WTC11 (cell line): ENCODE measurements around the gene RAD50. TPM values are rescaled to one million over a fixed set of nuclear protein-coding genes. Genes with fewer than 3 reads are reported as not detected.

Source experiments
- ATAC-seq: fragments of 200-7000 bp; cut with Tn5 transposase; 2 replicates; pipeline ENCODE4 v1.10.0; 2021; ENCODE audit warnings: mild to moderate bottlenecking, moderate library complexity
- CTCF ChIA-PET: fragments of 300-600 bp; sonication (Branson Sonifier 250); formaldehyde crosslinking; loops from one replicate; lab custom pipeline; 2021; ENCODE audit warnings: antibody characterized with exemption; lab: Charles Lee
- POLR2A ChIA-PET: fragments of 350-600 bp; sonication (Branson Sonifier 250); formaldehyde crosslinking; loops from one replicate; lab custom pipeline; 2021; ENCODE audit warnings: antibody characterized with exemption; lab: Charles Lee
- DNase-seq: peaks from one replicate; pipeline ENCODE4 v3.0.0; 2021; ENCODE audit warnings: low spot score
- H3K27ac Mint-ChIP-seq: 2 replicates; pipeline ENCODE4 v1.8.0; 2021; ENCODE audit warnings: mixed read lengths
- H3K27me3 Mint-ChIP-seq: 2 replicates; pipeline ENCODE4 v1.8.0; 2021; ENCODE audit warnings: low read depth, mild to moderate bottlenecking, moderate library complexity, mixed read lengths
- H3K36me3 Mint-ChIP-seq: 2 replicates; pipeline ENCODE4 v1.8.0; 2021; ENCODE audit warnings: mixed read lengths
- H3K4me1 Mint-ChIP-seq: 2 replicates; pipeline ENCODE4 v1.8.0; 2022; ENCODE audit warnings: mixed read lengths
- H3K4me3 Mint-ChIP-seq: 2 replicates; pipeline ENCODE4 v1.8.0; 2021; ENCODE audit warnings: mild to moderate bottlenecking, moderate library complexity, mixed read lengths
- H3K9me3 Mint-ChIP-seq: 2 replicates; pipeline ENCODE4 v1.8.0; 2021; ENCODE audit warnings: mixed read lengths
- ATF6 ChIP-seq: sonication (generic); formaldehyde crosslinking; IDR thresholded peaks from 2 replicates; pipeline ENCODE4 v1.8.1; 2023; ENCODE audit warnings: mild to moderate bottlenecking, missing genetic modification reagents
- ELF4 ChIP-seq: sonication (generic); formaldehyde crosslinking; IDR thresholded peaks from 2 replicates; pipeline ENCODE4 v1.8.1; 2022; ENCODE audit warnings: low read depth, mild to moderate bottlenecking, moderate library complexity, missing genetic modification reagents
- ERG ChIP-seq: fragments of 250-450 bp; sonication (Bioruptor Pico); IDR thresholded peaks from 2 replicates; pipeline ENCODE4 v1.8.0; 2021; ENCODE audit warnings: mild to moderate bottlenecking
- ESRRA ChIP-seq: sonication (generic); formaldehyde crosslinking; IDR thresholded peaks from 2 replicates; pipeline ENCODE4 v1.8.1; 2022; ENCODE audit warnings: mild to moderate bottlenecking, missing genetic modification reagents, borderline replicate concordance
- FOXK1 ChIP-seq: sonication (generic); formaldehyde crosslinking; IDR thresholded peaks from 2 replicates; pipeline ENCODE4 v1.8.0; 2022; ENCODE audit warnings: mild to moderate bottlenecking, moderate library complexity, missing genetic modification reagents
- GRHL2 ChIP-seq: fragments of 250-450 bp; sonication (Bioruptor Pico); IDR thresholded peaks from 2 replicates; pipeline ENCODE4 v1.8.0; 2022; ENCODE audit warnings: mild to moderate bottlenecking, moderate library complexity; ENCODE audit not compliant: insufficient replicate concordance, severe bottlenecking
- GTF2I ChIP-seq: fragments of 250-450 bp; sonication (Bioruptor Pico); conservative IDR thresholded peaks from 2 replicates; pipeline ENCODE4 v1.4.0; 2021; ENCODE audit warnings: mild to moderate bottlenecking
- NFE2L1 ChIP-seq: sonication (generic); formaldehyde crosslinking; IDR thresholded peaks from 2 replicates; pipeline ENCODE4 v1.8.1; 2023; ENCODE audit warnings: missing genetic modification reagents
- NR1H2 ChIP-seq: sonication (generic); formaldehyde crosslinking; IDR thresholded peaks from 2 replicates; pipeline ENCODE4 v1.9.0; 2021; ENCODE audit warnings: mild to moderate bottlenecking, moderate library complexity, missing genetic modification reagents
- NR3C1 ChIP-seq: sonication (generic); formaldehyde crosslinking; conservative IDR thresholded peaks from 2 replicates; pipeline ENCODE4 v1.8.1; 2023; ENCODE audit warnings: low read depth, mild to moderate bottlenecking, missing genetic modification reagents
- RELA ChIP-seq: sonication (generic); formaldehyde crosslinking; IDR thresholded peaks from 2 replicates; pipeline ENCODE4 v1.8.1; 2022; ENCODE audit warnings: missing genetic modification reagents, mild to moderate bottlenecking, borderline replicate concordance
- SMAD4 ChIP-seq: sonication (generic); formaldehyde crosslinking; IDR thresholded peaks from 2 replicates; pipeline ENCODE4 v1.8.0; 2022; ENCODE audit warnings: mild to moderate bottlenecking, missing genetic modification reagents
- SOX15 ChIP-seq: fragments of 250-450 bp; sonication (Bioruptor Pico); IDR thresholded peaks from 2 replicates; pipeline ENCODE4 v1.9.0; 2021; ENCODE audit warnings: mild to moderate bottlenecking
- TCF7 ChIP-seq: sonication (generic); formaldehyde crosslinking; IDR thresholded peaks from 2 replicates; pipeline ENCODE4 v1.8.0; 2022; ENCODE audit warnings: mild to moderate bottlenecking, low read depth, missing genetic modification reagents, moderate library complexity
- TP53 ChIP-seq: sonication (generic); formaldehyde crosslinking; IDR thresholded peaks from 2 replicates; pipeline ENCODE4 v1.8.1; 2023; ENCODE audit warnings: mild to moderate bottlenecking, missing genetic modification reagents
- USF1 ChIP-seq: sonication (generic); formaldehyde crosslinking; IDR thresholded peaks from 2 replicates; pipeline ENCODE4 v1.8.0; 2022; ENCODE audit warnings: mild to moderate bottlenecking, missing genetic modification reagents
- ZBTB21 ChIP-seq: sonication (generic); formaldehyde crosslinking; IDR thresholded peaks from 2 replicates; pipeline ENCODE4 v1.8.1; 2023; ENCODE audit warnings: mild to moderate bottlenecking, missing genetic modification reagents, borderline replicate concordance
- ZNF232 ChIP-seq: sonication (generic); formaldehyde crosslinking; IDR thresholded peaks from 2 replicates; pipeline ENCODE4 v1.8.0; 2022; ENCODE audit warnings: mild to moderate bottlenecking, missing genetic modification reagents
- ZNF317 ChIP-seq: sonication (generic); formaldehyde crosslinking; IDR thresholded peaks from 2 replicates; pipeline ENCODE4 v1.8.1; 2023; ENCODE audit warnings: low read depth, mild to moderate bottlenecking, moderate library complexity, missing genetic modification reagents, borderline replicate concordance
- total RNA-seq: library from RNA; stranded (reverse); gene quantifications from 3 replicates; pipeline ENCODE4 v1.2.3, GENCODE V29; 2021

The RAD50 gene
- total RNA-seq, 1 experiment from 2014 or later = 31.1 TPM

GRCh38 chr5:132659598-132660493, 103.1 kb downstream of the RAD50 start:
- peaks cover 11% of the 10 kb centered on the region for H3K4me1 Mint-ChIP-seq
- H3K27me3 Mint-ChIP-seq = peaks cover 30% of the 10 kb centered on the region
- no peak overlapping the region for H3K4me3 Mint-ChIP-seq
- TF ChIP-seq ESRRA (CRISPR knock-in tag) (no peak), TCF7 (no peak), ELF4 (CRISPR knock-in tag) (no peak), ATF6 (CRISPR knock-in tag) (no peak), GTF2I (CRISPR knock-in tag) (no peak), NR1H2 (no peak)
- CTCF ChIA-PET = interaction anchor here (1.0 kb wide), 1 partner anchor 160 kb away, joined by 3 read pairs; no protein-coding TSS in a partner anchor
- DNase-seq (no peak), ATAC-seq (no peak)
- no peak overlapping the region for H3K27ac Mint-ChIP-seq
- no peaks in the 10 kb centered on the region for H3K36me3 Mint-ChIP-seq
- no peaks in the 10 kb centered on the region for H3K9me3 Mint-ChIP-seq
- POLR2A ChIA-PET = no interaction called here

- CTCF ChIA-PET = interaction anchor here (0.9 kb wide), 1 partner anchor 159 kb away, joined by 3 read pairs; no protein-coding TSS in a partner anchor
- no peak for DNase-seq
- TF ChIP-seq NFE2L1 (no peak), SMAD4 (CRISPR knock-in tag) (no peak), FOXK1 (no peak), ZBTB21 (no peak), SOX15 (CRISPR knock-in tag) (no peak), ZNF317 (CRISPR knock-in tag) (no peak), ZNF232 (no peak), USF1 (CRISPR knock-in tag) (no peak), TP53 (CRISPR knock-in tag) (no peak), RELA (CRISPR knock-in tag) (no peak), NR3C1 (CRISPR knock-in tag) (no peak), ERG (CRISPR knock-in tag) (no peak), GRHL2 (no peak)
- TF ChIP-seq, all 79 proteins: peak for 0
- Mint-ChIP-seq H3K36me3 (no peaks in the 10 kb centered on the region), H3K4me3 (no peak overlapping the region), H3K27me3 (peaks cover 18% of the 10 kb centered on the region), H3K27ac (no peak overlapping the region), H3K9me3 (no peaks in the 10 kb centered on the region), H3K4me1 (peaks cover 11% of the 10 kb centered on the region)
- POLR2A ChIA-PET = no interaction called here
- no peak for ATAC-seq
These were observed 104.6 kb downstream of the RAD50 start for GRCh38 chr5:132661231-132662003.
